AG04450 (cell line): ENCODE data around the gene TOP2B. TPM values are rescaled to one million over a fixed set of nuclear protein-coding genes. Genes with fewer than 3 reads are reported as not detected.

Experiments used
- CTCF ChIA-PET: fragments of 300-600, 350-600 bp; formaldehyde crosslinking; extraction: SDS; loops from one replicate; lab custom pipeline; 2022; ENCODE audit warnings: antibody characterized with exemption, inconsistent platforms; lab: Charles Lee
- POLR2A ChIA-PET: fragments of 350-600 bp; formaldehyde crosslinking; extraction: SDS; loops from one replicate; lab custom pipeline; 2021; ENCODE audit warnings: antibody characterized with exemption, inconsistent platforms; lab: Yijun Ruan, JAX
- DNase-seq: peaks from one replicate; pipeline ENCODE4 v3.0.0-alpha.2; 2011; ENCODE audit warnings: low read depth, low spot score
- H3K27ac ChIP-seq: one replicate; pipeline ENCODE4 v1.5.1; 2012; ENCODE audit warnings: low read depth, low read length, control low read depth
- H3K27me3 ChIP-seq: one replicate; pipeline ENCODE4 v1.6.0; 2012; ENCODE audit warnings: low read length; ENCODE audit not compliant: control insufficient read depth, insufficient read depth
- H3K4me3 ChIP-seq: 2 replicates; pipeline ENCODE4 v1.5.1; 2011; ENCODE audit warnings: mild to moderate bottlenecking, low read depth, low read length, control low read depth
- H3K9me3 ChIP-seq: 2 replicates; pipeline ENCODE4 v1.5.1; 2012; ENCODE audit warnings: low read length; ENCODE audit not compliant: control insufficient read depth, insufficient read depth
- CTCF ChIP-seq: IDR thresholded peaks from 2 replicates; pipeline ENCODE4 v1.5.1; 2011; ENCODE audit warnings: low read depth, low read length, control low read depth, inconsistent platforms
- polyA plus RNA-seq: library from polyadenylated mRNA; depleted of rRNA; stranded (reverse); fragments of >200 nt; gene quantifications from 2 replicates; pipeline ENCODE4 v1.2.3, GENCODE V29; 2011

Gene TOP2B
- polyA plus RNA-seq, 1 experiment: 95.9 TPM

GRCh38 chr3:25610779-25611178, 53.9 kb downstream of the TOP2B start:
- no peak for DNase-seq
- ChIA-PET CTCF (interaction anchor here (0.9 to 3.1 kb wide), 2 partner anchors 16 to 112 kb away, joined by 3 to 21 read pairs; no protein-coding TSS in a partner anchor), POLR2A (no interaction called here)
- H3K4me3 ChIP-seq: no peak overlapping the region
- H3K27me3 ChIP-seq: no peaks in the 10 kb centered on the region
- H3K27ac ChIP-seq: no peak overlapping the region
- no peak for TF ChIP-seq CTCF
- no peaks in the 10 kb centered on the region for H3K9me3 ChIP-seq

GRCh38 chr3:25610167-25610566, 54.5 kb downstream of the TOP2B start:
- CTCF ChIA-PET: no interaction called here
- POLR2A ChIA-PET: no interaction called here
- no peak for TF ChIP-seq CTCF

GRCh38 chr3:25604107-25604805, 60.5 kb downstream of the TOP2B start:
- no peak overlapping the region for H3K27ac ChIP-seq
- no peak for TF ChIP-seq CTCF
- H3K4me3 ChIP-seq: no peak overlapping the region
- ChIA-PET POLR2A (interaction anchor here (0.5 kb wide), 1 partner anchor 135 kb away, joined by 4 read pairs; no protein-coding TSS in a partner anchor), CTCF (interaction anchor here (2.2 to 4.8 kb wide), 2 partner anchors 10 to 43 kb away, joined by 13 to 76 read pairs; no protein-coding TSS in a partner anchor)
- DNase-seq: peak; percentile 33
- H3K9me3 ChIP-seq: no peaks in the 10 kb centered on the region
- no peaks in the 10 kb centered on the region for H3K27me3 ChIP-seq

More at GRCh38 chr3:25610167-25610566, 54.5 kb downstream of the TOP2B start:
- H3K4me3 ChIP-seq: no peak overlapping the region
- H3K9me3 ChIP-seq: no peaks in the 10 kb centered on the region
- no peak overlapping the region for H3K27ac ChIP-seq
- no peaks in the 10 kb centered on the region for H3K27me3 ChIP-seq
- no peak for DNase-seq

- CTCF ChIA-PET: interaction anchor here (2.2 to 4.8 kb wide), 2 partner anchors 10 to 44 kb away, joined by 13 to 76 read pairs; no protein-coding TSS in a partner anchor
- H3K27ac ChIP-seq: no peak overlapping the region
- no peak for TF ChIP-seq CTCF
Observed at GRCh38 chr3:25603703-25604102, 61.0 kb downstream of the TOP2B start.

GRCh38 chr3:25597535-25598101, 67.1 kb downstream of the TOP2B start:
- TF ChIP-seq CTCF: no peak
- Histone ChIP-seq H3K4me3 (no peak overlapping the region), H3K9me3 (no peaks in the 10 kb centered on the region), H3K27me3 (no peaks in the 10 kb centered on the region), H3K27ac (no peak overlapping the region)
- ChIA-PET POLR2A (no interaction called here), CTCF (interaction anchor here (0.7 kb wide), 1 partner anchor 1232 kb away, joined by 4 read pairs; no protein-coding TSS in a partner anchor)
- no peak for DNase-seq

More at GRCh38 chr3:25603703-25604102, 61.0 kb downstream of the TOP2B start:
- no peaks in the 10 kb centered on the region for H3K9me3 ChIP-seq
- no peak overlapping the region for H3K4me3 ChIP-seq
- POLR2A ChIA-PET: no interaction called here
- H3K27me3 ChIP-seq: no peaks in the 10 kb centered on the region
- no peak for DNase-seq
